ENCODE data around the gene PIP5K1C.
"Not testable (repeated sequence)": the region's sequence is repeated elsewhere in the genome, so short reads cannot be mapped to it uniquely, and the experiment has no call there.

PIP5K1C gene

GRCh38 chr19:3589439-3589838 is 110.8 kb downstream of the PIP5K1C start:
- Histone ChIP-seq H3K4me1 (ENCODE audit: control insufficient read depth, insufficient read depth, low read length) (peaks cover 3% of the 10 kb centered on the region), H3K9ac (ENCODE audit: low read length) (no peak overlapping the region), H3K36me3 (ENCODE audit: control insufficient read depth, insufficient read depth, low read length) (no peaks in the 10 kb centered on the region), H3K27ac (ENCODE audit: low read depth, low read length) (no peak overlapping the region), H3K4me3 (ENCODE audit: low read length) (no peak overlapping the region), H3K27me3 (ENCODE audit: control insufficient read depth, insufficient read depth, low read length) (peaks cover 12% of the 10 kb centered on the region)

- Histone ChIP-seq H3K9ac (ENCODE audit: low read length) (no peak overlapping the region), H3K4me3 (ENCODE audit: low read length) (peak overlapping the region; percentile 32), H3K36me3 (ENCODE audit: control insufficient read depth, insufficient read depth, low read length) (no peaks in the 10 kb centered on the region), H3K27me3 (ENCODE audit: control insufficient read depth, insufficient read depth, low read length) (peaks cover 12% of the 10 kb centered on the region), H3K4me1 (ENCODE audit: control insufficient read depth, insufficient read depth, low read length) (peaks cover 3% of the 10 kb centered on the region), H3K27ac (ENCODE audit: low read depth, low read length) (no peak overlapping the region)
Observed at GRCh38 chr19:3586707-3587346, 113.4 kb downstream of the PIP5K1C start.

GRCh38 chr19:3586127-3586626 is 114.1 kb downstream of the PIP5K1C start:
- Histone ChIP-seq H3K36me3 (ENCODE audit: control insufficient read depth, insufficient read depth, low read length) (no peaks in the 10 kb centered on the region), H3K9ac (ENCODE audit: low read length) (no peak overlapping the region), H3K4me3 (ENCODE audit: low read length) (peak overlapping the region; percentile 55), H3K27me3 (ENCODE audit: control insufficient read depth, insufficient read depth, low read length) (peaks cover 12% of the 10 kb centered on the region), H3K4me1 (ENCODE audit: control insufficient read depth, insufficient read depth, low read length) (peaks cover 3% of the 10 kb centered on the region), H3K27ac (ENCODE audit: low read depth, low read length) (no peak overlapping the region)

GRCh38 chr19:3585301-3586126 is 114.8 kb downstream of the PIP5K1C start, which contains the start of gene GIPC3:
Gene GIPC3 (plus strand): TSS chr19:3585478. CDS start chr19:3585598, 120 bp downstream.
- H3K27me3 ChIP-seq (ENCODE audit: control insufficient read depth, insufficient read depth, low read length) = peaks cover 12% of the 10 kb centered on the region
- H3K36me3 ChIP-seq (ENCODE audit: control insufficient read depth, insufficient read depth, low read length) = no peaks in the 10 kb centered on the region
- H3K27ac ChIP-seq (ENCODE audit: low read depth, low read length) = no peak within 1 kb of the TSS
- peak within 1 kb of the TSS; percentile 55 for H3K4me3 ChIP-seq (ENCODE audit: low read length)
- H3K4me1 ChIP-seq (ENCODE audit: control insufficient read depth, insufficient read depth, low read length) = peaks cover 4% of the 10 kb centered on the region
- no peak within 1 kb of the TSS for H3K9ac ChIP-seq (ENCODE audit: low read length)

GRCh38 chr19:3584036-3584802 is 116.0 kb downstream of the PIP5K1C start:
- H3K9ac ChIP-seq (ENCODE audit: low read length); H3K4me1 ChIP-seq (ENCODE audit: control insufficient read depth, insufficient read depth, low read length); H3K36me3 ChIP-seq (ENCODE audit: control insufficient read depth, insufficient read depth, low read length); H3K27ac ChIP-seq (ENCODE audit: low read depth, low read length); H3K4me3 ChIP-seq (ENCODE audit: low read length): not testable (repeated sequence)
- peaks cover 12% of the 10 kb centered on the region for H3K27me3 ChIP-seq (ENCODE audit: control insufficient read depth, insufficient read depth, low read length)

GRCh38 chr19:3581792-3582191 is 118.5 kb downstream of the PIP5K1C start:
- not testable (repeated sequence) for H3K9ac ChIP-seq (ENCODE audit: low read length); H3K36me3 ChIP-seq (ENCODE audit: control insufficient read depth, insufficient read depth, low read length); H3K4me3 ChIP-seq (ENCODE audit: low read length); H3K27ac ChIP-seq (ENCODE audit: low read depth, low read length); H3K4me1 ChIP-seq (ENCODE audit: control insufficient read depth, insufficient read depth, low read length)
- H3K27me3 ChIP-seq (ENCODE audit: control insufficient read depth, insufficient read depth, low read length) = peaks cover 12% of the 10 kb centered on the region
